ENCODE measurements around the gene LAMC3.

DNA sequence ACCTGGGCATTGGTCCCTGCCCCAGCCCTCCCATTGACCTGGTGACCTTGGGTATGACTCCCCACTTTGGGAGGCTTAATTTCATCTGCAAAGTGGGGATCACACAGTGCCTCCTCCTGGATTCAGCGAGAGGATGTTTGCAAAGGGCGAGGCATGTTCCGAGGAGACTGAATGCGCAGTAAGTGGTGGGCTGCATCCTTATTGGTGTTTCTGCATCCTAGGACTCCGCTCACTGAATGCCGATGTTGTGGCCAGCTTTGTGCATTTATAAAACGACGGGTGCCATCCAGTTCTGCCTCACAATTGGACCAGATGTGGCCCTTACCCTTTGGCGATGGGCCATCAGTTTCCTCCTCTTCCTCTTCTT lies 63.9 kb downstream of the LAMC3 start:
- TF ChIP-seq, protein P1, sequence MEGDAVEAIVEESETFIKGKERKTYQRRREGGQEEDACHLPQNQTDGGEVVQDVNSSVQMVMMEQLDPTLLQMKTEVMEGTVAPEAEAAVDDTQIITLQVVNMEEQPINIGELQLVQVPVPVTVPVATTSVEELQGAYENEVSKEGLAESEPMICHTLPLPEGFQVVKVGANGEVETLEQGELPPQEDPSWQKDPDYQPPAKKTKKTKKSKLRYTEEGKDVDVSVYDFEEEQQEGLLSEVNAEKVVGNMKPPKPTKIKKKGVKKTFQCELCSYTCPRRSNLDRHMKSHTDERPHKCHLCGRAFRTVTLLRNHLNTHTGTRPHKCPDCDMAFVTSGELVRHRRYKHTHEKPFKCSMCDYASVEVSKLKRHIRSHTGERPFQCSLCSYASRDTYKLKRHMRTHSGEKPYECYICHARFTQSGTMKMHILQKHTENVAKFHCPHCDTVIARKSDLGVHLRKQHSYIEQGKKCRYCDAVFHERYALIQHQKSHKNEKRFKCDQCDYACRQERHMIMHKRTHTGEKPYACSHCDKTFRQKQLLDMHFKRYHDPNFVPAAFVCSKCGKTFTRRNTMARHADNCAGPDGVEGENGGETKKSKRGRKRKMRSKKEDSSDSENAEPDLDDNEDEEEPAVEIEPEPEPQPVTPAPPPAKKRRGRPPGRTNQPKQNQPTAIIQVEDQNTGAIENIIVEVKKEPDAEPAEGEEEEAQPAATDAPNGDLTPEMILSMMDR (IDR thresholded peaks at IDR 0.05): no peak
- TF ChIP-seq EZH2 (IDR thresholded peaks at IDR 0.05): no peak
- TF ChIP-seq EZH2phosphoT487 (IDR thresholded peaks at IDR 0.05): no peak

Data from neural progenitor cell (in vitro differentiated cells).